ENCODE data around the gene TNIP2.
"Not testable (repeated sequence)": the region's sequence is repeated elsewhere in the genome, so short reads cannot be mapped to it uniquely, and the experiment has no call there.

Gene TNIP2

DNA sequence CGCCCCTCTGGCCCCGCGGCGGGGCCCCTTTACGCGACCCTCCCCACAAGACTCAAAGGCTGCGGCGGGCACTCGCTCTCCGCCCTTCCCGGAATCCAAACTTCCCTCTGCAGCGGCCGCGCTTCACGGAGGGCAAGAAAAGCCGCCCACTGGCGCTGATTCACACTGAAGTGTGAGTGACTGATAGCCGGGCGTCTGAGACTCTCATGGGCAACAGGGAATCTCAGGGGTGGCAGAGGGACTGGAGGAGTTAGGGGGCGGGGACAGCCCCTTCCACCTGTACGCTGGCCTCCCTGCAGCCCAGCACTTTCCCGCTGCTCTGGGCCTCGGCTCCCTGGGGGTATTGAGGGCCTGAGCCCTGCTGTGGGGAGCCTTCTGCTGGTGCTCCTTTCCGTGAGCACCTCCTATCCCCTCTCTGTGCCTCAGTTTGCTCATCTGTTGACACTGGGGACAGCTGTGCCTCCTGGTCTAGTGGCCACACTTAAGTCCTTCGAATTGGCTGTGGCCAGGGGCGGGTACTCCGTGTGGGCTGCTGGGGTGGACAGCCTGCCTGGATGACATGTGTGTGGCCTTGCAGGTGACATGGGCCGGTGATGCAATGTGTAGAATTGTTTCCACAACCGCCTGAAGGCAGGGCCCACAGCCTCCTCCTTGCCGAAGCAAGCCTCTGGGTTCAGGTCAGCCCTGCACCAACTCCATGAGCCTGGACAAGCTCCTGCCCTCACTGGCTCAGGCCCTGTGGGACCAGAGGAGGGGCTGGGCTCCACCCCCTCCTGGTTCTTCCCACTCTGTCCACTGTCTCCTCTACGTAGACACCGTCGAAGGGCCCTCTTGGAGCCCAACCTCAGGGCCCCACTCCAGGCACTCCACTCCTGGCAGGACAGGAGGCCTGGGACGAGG, 37.7 kb upstream of the TNIP2 start:
- peak; percentile 52 for DNase-seq

- peak; percentile 80 for DNase-seq
Observed at GRCh38 chr4:2792711-2793585, 36.8 kb upstream of the TNIP2 start, which contains the start of gene SH3BP2. SH3BP2 (plus strand) TSS chr4:2793085; CDS start chr4:2820618, 27,533 bp downstream.

GRCh38 chr4:2792396-2792710, 36.2 kb upstream of the TNIP2 start:
- no peak for DNase-seq

- no peak for DNase-seq
Observed at GRCh38 chr4:2791518-2792395, 35.6 kb upstream of the TNIP2 start.

DNA sequence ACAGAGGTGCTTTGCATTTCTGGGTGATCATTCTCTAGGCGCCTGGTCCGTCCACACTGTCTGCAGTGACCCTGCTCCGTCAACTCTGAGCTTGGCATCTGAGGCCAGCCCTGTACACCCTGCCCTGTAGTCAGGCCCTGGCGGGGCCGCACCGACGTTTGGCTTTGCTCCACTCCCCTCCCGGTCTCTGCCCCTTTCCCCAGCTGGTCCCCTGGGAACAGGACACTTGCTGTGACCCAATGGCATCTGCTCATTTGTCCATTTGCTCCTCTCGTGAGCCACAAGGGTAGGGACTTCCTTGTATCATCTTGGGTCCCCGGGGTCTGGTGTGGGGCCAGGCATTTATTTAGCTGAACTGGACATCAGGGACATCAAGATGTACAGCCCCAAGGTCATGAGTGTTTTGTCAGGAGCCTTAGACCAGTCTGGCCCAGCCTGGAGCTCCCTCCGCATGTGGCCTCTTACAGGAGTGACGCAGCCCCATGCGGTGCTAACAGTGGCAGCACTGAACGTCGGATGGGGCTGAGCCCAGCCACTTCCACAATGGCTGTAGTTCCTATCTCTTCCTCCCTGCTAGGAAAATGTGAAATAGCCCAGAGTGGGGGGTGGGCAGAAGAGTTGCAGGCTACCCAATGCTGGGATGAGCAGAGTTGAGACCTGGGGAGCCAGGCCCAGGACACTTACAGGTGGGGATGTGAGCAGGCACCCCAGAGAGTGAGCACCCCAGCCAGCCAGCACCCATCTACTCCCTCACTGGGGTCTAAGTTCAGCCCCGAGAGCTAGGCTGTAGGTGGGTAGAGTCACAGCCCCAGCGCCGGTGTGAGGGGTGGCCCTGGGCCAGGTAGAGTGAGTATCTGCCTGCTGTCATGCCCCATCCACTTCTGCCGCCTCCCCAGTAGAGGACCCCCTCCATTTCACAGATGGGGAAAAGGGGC, 34.7 kb upstream of the TNIP2 start:
- no peak for DNase-seq

DNA sequence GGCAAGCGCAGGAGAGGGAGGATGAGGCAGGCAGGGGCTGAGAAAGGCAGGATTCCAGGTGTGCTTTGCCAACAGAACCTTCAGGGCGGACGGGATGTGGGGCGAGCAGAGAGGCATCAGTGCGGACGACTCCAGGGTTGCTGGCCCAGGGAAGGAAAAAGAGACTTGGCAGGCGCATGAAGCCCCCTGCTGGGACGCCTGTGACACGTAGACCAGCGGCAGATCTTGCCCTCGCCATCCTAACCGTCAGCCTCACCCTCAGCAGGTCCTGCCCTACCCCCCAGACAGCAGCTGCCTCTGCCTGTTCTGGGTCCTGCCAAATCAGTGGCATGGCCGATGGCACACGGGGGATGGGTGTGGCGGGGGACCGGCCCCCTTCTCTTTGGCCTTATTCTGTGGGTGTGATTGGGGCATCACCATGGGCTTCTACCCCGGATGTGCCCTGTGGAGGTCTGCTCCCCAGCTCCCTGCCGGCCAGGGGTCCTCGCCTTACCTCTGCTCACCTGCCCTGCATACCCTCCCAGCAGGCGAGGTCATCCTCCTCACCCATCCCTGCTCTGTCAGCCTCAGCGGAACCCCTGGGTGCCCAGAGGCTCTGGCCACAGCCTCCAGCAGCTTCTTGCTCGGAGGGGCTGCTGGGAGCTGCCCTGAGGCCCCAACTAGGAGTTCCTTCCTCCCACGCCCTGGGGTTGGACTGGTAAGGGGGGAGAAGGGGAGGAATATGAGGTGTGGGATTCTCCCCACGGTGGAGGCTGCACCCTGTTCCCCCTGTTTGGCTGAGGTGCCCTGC, 33.9 kb upstream of the TNIP2 start:
- no peak for DNase-seq

DNA sequence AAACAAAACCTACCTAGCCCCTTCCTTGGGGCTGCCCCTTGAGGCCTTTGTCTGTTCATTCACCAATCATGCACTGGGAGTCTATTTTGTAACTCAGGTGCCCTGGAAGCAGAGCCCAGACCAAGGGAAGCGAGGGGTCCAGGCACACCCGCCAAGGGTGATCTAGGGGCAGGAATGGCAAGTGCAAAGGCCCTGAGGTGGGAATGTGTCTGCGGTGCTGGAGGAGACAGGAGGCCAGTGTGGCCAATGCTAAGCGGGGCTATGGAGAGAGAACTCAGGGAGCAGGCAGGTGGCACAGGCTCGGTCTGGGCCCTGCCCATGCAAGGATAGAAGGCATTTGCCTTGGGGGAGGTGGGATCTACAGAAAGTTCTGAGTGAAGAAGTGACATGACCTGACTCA, 33.2 kb upstream of the TNIP2 start:
- DNase-seq = no peak

GRCh38 chr4:2788532-2789103, 32.5 kb upstream of the TNIP2 start:
- no peak for DNase-seq

GRCh38 chr4:2788101-2788500, 32.0 kb upstream of the TNIP2 start:
- no peak for DNase-seq

DNA sequence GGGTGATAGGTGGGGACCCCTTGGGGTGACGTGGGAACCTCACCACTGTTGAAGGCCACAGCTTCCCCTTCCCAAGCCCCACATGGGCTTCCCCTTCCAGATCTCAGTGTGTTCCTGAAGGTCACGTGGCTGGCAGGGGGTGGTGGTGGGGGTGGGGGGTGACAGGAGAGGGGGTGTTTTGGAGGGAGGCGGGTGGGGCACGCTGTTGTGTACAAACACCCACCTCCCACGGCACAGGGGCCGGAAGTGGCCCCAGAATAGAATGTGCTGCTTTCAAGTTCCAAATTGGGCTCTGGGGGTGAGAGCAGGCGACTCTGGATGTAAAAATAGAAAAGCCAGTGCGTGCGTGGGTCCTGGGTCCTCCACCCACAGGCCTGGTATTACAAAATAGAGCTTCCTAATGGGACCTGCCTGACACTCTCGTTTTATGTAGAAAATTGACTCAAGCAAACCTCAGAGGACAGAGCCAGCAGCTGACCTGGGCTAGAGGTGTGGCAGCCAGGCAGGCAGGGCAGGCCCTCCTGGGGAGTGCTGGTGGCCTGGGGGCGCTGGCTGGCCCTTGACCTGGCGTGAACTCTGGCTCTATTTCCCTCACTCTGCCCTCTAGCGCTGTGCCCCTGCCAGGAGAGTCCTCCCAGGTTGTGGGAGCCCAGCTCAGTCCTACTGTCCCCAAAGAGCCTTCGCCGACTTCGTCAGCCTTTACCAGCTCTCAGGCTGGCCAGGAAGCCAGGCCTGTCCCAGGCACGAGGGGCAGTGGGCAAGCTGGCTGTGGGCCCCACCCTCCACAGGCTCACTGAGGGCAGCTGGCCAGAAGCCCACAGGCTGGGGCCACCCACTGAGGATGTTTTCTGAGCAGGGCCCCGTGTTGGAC, 31.3 kb upstream of the TNIP2 start:
- DNase-seq = peak; percentile 59

- no peak for DNase-seq
Observed at GRCh38 chr4:2786794-2787229, 30.7 kb upstream of the TNIP2 start.

- DNase-seq = peak; percentile 53
Observed at GRCh38 chr4:2786152-2786671, 30.1 kb upstream of the TNIP2 start.

DNA sequence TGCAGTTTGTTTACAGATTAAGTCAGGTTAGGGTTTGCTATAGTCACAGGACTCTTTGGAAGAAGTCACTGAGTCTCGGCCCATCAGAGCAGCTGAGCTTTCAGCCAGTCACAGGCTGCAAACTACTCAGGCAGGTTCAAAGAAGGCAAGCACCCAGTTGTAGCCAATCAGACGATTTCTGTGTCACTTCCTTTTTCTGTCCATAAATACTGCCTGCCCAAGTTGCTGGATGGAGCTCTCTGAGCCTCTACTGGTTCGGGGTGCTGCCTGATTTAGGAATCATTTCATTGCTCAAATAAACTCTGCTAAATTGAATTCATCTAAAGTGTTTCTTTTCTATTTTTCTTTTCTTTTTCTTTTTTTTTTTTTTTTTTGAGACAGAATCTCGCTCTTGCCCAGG, 29.5 kb upstream of the TNIP2 start:
- DNase-seq = peak; percentile 59

- no peak for DNase-seq
Observed at GRCh38 chr4:2783790-2784189, 27.7 kb upstream of the TNIP2 start.

DNA sequence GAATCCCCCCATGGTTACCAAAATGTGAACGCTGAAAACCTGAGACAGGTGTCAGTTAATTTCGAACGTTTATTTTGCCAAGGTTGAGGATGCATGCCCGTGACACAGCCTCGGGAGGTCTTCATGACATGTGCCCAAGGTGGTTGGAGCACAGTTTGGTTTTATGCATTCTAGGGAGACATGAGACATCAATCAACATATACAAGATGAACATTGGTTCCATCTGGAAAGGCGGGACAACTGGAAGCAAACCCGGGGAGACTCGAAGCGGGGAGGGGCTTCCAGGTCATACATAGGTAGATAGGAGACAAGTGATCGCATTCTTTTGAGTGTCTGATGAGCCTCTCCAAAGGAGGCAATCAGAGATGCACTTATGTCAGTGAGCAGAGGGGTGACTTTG, 25.8 kb upstream of the TNIP2 start:
- DNase-seq = no peak

DNA sequence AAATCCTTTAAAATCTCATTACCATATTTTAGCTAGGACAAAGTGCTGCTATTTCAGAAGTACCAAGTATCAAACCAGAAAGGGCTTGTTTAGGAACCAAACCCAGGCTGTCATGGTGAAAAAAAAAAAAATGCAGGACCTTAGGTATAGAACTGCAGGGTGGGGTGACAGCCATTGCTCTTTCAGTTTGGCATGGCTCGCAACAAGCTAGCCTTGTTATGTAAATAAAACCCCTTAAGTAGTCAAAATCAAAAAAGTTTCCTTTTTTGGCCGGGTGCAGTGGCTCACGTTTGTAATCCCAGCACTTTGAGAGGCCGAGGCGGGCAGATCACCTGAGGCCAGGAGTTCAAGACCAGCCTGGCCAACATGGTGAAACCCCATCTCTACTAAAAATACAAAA, 24.5 kb upstream of the TNIP2 start:
- DNase-seq = not testable (repeated sequence)

DNA sequence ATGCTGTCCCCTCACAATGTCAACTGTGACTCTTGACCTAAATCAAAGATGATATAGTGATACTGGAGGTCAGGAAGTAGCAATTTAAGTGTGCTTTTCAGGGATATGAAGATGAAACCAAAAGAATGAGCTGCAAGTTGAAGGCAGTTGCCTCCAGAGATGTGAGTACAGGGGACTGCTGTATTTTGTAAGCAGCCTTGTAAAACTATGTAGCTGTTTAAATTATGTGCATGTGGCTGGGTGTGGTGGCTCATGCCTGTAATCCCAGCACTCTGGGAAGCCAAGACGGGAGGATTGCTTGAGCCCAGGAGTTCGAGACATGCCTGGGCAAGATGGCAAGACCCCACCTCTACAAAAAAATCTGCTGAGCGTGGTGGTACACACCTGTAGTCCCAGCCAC, 15.1 kb upstream of the TNIP2 start:
- DNase-seq = no peak

- DNase-seq = no peak
Observed at GRCh38 chr4:2768921-2769336, 12.8 kb upstream of the TNIP2 start.

DNA sequence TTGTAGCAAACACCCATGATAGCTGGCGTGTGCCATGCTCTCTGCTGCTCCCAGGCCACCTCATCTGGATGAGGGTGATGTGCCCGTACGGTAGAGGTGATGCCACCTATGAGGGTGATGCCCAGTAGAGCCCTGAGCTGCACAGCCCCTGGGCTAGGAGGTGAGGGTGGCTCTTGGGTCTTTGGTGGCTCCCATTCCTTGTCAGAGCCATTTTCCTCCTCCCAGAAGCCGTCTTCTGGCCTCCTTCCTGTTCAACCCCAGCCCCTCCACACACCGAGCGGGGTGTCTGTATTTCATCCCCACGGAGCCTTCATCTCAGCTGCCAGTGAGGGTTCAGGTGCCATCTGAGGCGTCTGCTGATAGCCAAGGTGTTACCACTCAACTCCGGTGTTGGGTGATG, 12.0 kb upstream of the TNIP2 start:
- no peak for DNase-seq
